ENCODE measurements around the gene JMJD7. TPM values are rescaled to one million over a fixed set of nuclear protein-coding genes. Genes with fewer than 3 reads are reported as not detected.

The JMJD7 gene
- total RNA-seq = 4.9 and 6.8 TPM in 2 replicates

DNA sequence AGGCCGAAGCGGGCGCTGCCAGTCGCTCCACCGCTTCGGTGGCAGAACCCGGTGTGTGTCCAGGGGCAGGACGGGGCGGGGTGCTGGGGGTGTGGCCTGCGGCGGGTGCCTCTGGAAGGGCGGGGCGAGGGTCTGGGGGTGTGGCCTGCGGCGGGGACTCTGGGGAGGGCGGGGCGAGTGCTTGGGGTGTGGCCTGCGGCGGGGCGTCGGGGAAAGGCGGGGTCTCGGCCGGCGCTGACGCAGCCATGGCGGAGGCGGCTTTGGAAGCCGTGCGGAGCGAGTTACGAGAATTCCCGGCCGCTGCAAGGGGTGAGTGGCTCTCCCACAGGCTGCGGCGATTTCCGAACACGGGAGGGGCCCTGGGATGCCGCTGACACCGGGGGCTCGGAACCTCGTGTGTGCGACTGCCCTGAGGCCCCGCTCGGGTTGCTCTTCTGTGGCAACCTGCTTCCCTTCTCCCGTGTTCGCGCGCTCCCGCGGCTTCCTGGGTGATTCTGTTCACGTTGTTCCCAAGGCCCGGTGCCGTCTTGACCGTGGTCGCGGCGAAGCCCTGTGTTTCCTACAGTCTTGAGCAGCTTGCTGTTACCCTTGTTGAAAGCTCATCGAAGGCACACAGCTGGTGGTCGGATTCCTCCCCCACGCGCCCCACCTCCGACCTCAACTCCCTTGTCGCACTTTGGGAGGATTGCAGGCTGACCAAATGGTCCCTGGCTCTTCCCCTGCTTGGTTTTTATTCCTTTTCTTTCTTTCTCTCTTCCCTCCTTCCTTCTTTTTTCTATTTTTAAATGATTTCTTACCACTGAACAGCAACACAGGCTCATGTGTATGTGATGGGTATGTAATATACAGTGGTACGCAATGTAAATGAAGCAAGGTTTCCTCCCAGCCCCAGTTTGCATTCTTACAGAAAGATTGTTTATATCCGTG, at the start of gene JMJD7:
Gene JMJD7, plus strand, starts transcription at position 213 of the 927 bp plus-strand sequence. Its CDS starts 33 bp downstream, at position 246.

DNA sequence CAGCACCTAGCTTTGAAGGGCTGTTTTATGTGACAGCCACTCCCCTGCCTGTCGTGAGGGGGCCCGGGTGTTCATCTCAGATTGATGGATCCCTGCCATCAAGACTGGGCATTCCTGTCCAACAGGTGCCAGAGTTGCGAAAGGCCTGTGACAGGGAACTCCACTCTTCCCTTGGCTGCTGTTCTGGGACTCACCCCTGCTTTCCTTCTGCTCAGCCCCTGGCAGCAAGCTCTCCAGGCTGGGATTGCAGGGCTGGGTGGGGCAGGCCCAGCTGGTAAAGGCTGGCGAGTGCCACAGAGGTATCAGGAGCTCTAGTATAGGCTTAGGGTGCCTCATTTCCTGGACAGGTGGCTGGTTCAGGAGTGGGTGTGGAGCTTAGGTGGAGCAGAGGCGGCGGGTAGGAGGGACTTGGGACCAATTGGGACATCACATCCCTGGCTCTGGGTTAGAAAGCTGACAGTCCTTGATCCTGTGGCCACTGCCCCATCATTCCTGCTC, 10.6 kb downstream of the JMJD7 start, which contains the start of gene PLA2G4B:
Gene PLA2G4B, plus strand, starts transcription at position 448 of the 498 bp plus-strand sequence. CDS start 67 bp downstream, outside the sequence.

Other genes starting within 250 kb of the JMJD7 start
- 23.7 and 66.3 TPM in 2 replicates for gene MGA, start 167.7 kb upstream of the JMJD7 start, total RNA-seq
- gene MAPKBP1, start 53.6 kb upstream of the JMJD7 start, total RNA-seq = 12.0 and 14.6 TPM in 2 replicates
- gene PLA2G4B, start 10.8 kb downstream of the JMJD7 start, total RNA-seq = 0.32 and 0.61 TPM in 2 replicates
- 2.9 and 7.0 TPM in 2 replicates for gene SPTBN5, start 66.0 kb downstream of the JMJD7 start, total RNA-seq
- gene EHD4, start 144.5 kb downstream of the JMJD7 start, total RNA-seq = 127 and 135 TPM in 2 replicates
- not detected in 2 replicates for gene PLA2G4E, start 192.9 kb downstream of the JMJD7 start, total RNA-seq

Measured in epithelial cell of umbilical artery (primary cell).